Measurements from ENCODE around the gene BCORL1.

The BCORL1 gene

GRCh38 chrX:130105244-130105643 lies 122.8 kb downstream of the BCORL1 start:
- DNase-seq (ENCODE audit: low read depth): no peak
- no peak for TF ChIP-seq MYC (IDR thresholded peaks at IDR 0.05; ENCODE audit: low read depth, low read length)
- TF ChIP-seq CTCF (IDR thresholded peaks at IDR 0.05; ENCODE audit: low read depth, low read length): no peak
- TF ChIP-seq POLR2A (IDR thresholded peaks at IDR 0.05; ENCODE audit: extremely low read depth, insufficient read length): no peak
- TF ChIP-seq MAX (IDR thresholded peaks at IDR 0.05; ENCODE audit: low read depth, low read length): no peak
- H3K4me3 ChIP-seq (ENCODE audit: low read depth, low read length): no peak overlapping the region

- no peak overlapping the region for H3K4me3 ChIP-seq (ENCODE audit: low read depth, low read length)
These were observed 123.6 kb downstream of the BCORL1 start for GRCh38 chrX:130106071-130106470.

More at GRCh38 chrX:130106071-130106470, 123.6 kb downstream of the BCORL1 start:
- DNase-seq (ENCODE audit: low read depth): no peak
- TF ChIP-seq POLR2A (IDR thresholded peaks at IDR 0.05; ENCODE audit: extremely low read depth, insufficient read length) (no peak), MYC (IDR thresholded peaks at IDR 0.05; ENCODE audit: low read depth, low read length) (no peak), MAX (IDR thresholded peaks at IDR 0.05; ENCODE audit: low read depth, low read length) (no peak), CTCF (IDR thresholded peaks at IDR 0.05; ENCODE audit: low read depth, low read length) (no peak)

Data from NB4 (cell line).